ENCODE data around the gene FAM89A. TPM values are rescaled to one million over a fixed set of nuclear protein-coding genes. Genes with fewer than 3 reads are reported as not detected.

The FAM89A gene
- total RNA-seq, 1 donor from 2014 or later, result 11.8 TPM

DNA sequence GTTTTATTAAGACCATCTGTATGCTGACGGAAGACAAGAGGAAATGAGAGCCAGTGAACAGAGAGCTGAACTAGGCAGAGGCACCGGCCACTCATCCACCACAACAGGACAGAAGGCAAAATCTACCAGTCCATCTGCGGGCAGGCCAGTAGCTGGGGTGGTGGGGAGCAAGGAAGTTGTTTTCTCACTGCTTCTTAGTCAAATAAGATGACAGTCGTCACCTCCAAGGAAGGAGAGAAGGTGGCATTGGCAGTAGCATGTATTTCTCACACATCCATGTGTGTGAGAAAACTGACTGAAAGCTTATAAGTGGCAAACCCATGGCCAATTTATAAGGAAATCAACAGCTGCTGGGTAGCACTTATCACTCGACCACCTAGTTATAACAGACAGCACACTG, 69.6 kb downstream of the FAM89A start:
- no peak overlapping the region for H3K4me3 Mint-ChIP-seq
- TF ChIP-seq CTCF (IDR thresholded peaks at IDR 0.05; ENCODE audit: unreplicated experiment), result no peak
- H3K27me3 Mint-ChIP-seq (ENCODE audit: low read depth), result no peaks in the 10 kb centered on the region
- DNase-seq (ENCODE audit: low spot score in 2 of 2, unreplicated experiment in 2 of 2), result no peak
- no peaks in the 10 kb centered on the region for H3K36me3 Mint-ChIP-seq
- H3K4me1 Mint-ChIP-seq, result no peaks in the 10 kb centered on the region
- no peak overlapping the region for H3K27ac Mint-ChIP-seq
- H3K9me3 Mint-ChIP-seq, result peaks cover under 1% of the 10 kb centered on the region

Other genes with a start within 250 kb of the FAM89A start
- gene C1orf198, start 171.7 kb downstream of the FAM89A start, total RNA-seq, result 143 to 151 TPM (median 149 TPM) in 3 replicates
- gene TTC13, start 61.4 kb downstream of the FAM89A start, total RNA-seq, result 15.5 to 16.2 TPM (median 15.6 TPM) in 3 replicates
- gene ARV1, start 61.2 kb downstream of the FAM89A start, total RNA-seq, result 10.2 to 11.0 TPM (median 10.6 TPM) in 3 replicates
- 0.04 to 0.09 TPM (median 0.07 TPM) in 3 replicates for gene TRIM67, start 121.8 kb upstream of the FAM89A start, total RNA-seq
- 33.4 to 36.3 TPM (median 34.0 TPM) in 3 replicates for gene GNPAT, start 201.0 kb upstream of the FAM89A start, total RNA-seq

Data from mesothelial cell of epicardium (in vitro differentiated cells).